T-helper 1 cell treated with Interleukin-12 subunit alpha and Interleukin-12 subunit beta and Interleukin-4 antibody, amounts not matched to agents 30 μg/mL and 1 μg/mL, for 36 hours (primary cell): ENCODE measurements around the gene LLGL1.
A peak's percentile ranks its signal among the peaks of the same experiment; 100 is the strongest.

Experiments used
- H3K27ac Mint-ChIP-seq: one replicate; pipeline ENCODE4 v1.8.0; 2021; ENCODE audit warnings: mild to moderate bottlenecking, mixed read lengths
- H3K27me3 Mint-ChIP-seq: one replicate; pipeline ENCODE4 v1.8.0; 2021; ENCODE audit warnings: low read depth, mixed read lengths
- H3K36me3 Mint-ChIP-seq: one replicate; pipeline ENCODE4 v1.8.0; 2021; ENCODE audit warnings: low read depth, mixed read lengths
- H3K4me1 Mint-ChIP-seq: one replicate; pipeline ENCODE4 v1.8.0; 2021; ENCODE audit warnings: low read depth, mixed read lengths
- H3K4me3 Mint-ChIP-seq: one replicate; pipeline ENCODE4 v1.8.0; 2021; ENCODE audit warnings: mild to moderate bottlenecking, moderate library complexity, mixed read lengths
- H3K9me3 Mint-ChIP-seq: one replicate; pipeline ENCODE4 v1.8.0; 2021; ENCODE audit warnings: mixed read lengths

The LLGL1 gene

GRCh38 chr17:18258356-18259038, 33.1 kb downstream of the LLGL1 start, which contains the start of gene FLII:
FLII (minus strand) TSS chr17:18258738; CDS start chr17:18258690, 48 bp downstream.
- Mint-ChIP-seq H3K4me3 (peak within 1 kb of the TSS; percentile 99), H3K9me3 (no peaks in the 10 kb centered on the region), H3K27ac (peak within 1 kb of the TSS; percentile 89), H3K36me3 (peaks cover 22% of the 10 kb centered on the region), H3K4me1 (peaks cover 30% of the 10 kb centered on the region), H3K27me3 (no peaks in the 10 kb centered on the region)

DNA sequence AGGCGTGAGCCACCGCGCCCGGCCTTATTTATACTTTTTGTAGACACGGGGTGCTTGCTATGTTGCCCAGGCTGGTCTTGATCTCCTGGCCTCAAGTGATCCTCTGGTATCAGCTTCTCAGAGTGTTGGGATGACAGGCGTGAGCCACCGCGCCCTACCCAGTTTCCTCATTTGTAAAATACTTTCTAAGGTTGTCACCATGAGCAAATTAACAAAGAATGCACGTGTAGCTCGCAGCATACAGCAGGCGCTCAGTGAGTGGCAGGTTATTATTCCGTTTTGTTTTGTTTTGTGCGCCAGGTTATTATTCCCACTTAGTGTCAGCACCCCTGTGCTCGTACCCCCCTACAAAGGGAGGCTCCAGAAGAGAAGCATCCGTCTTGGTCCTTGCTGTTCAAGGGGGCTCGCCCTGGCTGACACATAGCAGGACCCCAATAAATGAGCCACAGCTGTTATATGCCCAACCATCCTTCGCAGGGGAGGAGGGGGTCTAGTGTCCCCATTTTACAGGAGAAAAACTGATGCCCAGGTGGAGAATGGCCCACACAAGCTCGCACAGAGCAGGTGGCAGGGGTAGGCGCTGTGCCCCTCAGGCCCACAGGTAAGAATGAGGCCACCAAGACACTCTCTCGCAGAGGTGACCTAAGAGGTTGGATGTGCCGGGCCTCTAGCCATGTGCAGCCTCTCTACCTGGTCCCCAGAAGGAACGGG, 34.3 kb downstream of the LLGL1 start:
- no peaks in the 10 kb centered on the region for H3K27me3 Mint-ChIP-seq
- peaks cover 16% of the 10 kb centered on the region for H3K36me3 Mint-ChIP-seq
- H3K27ac Mint-ChIP-seq, result peak overlapping the region; percentile 74
- peak overlapping the region; percentile 76 for H3K4me3 Mint-ChIP-seq
- peaks cover 30% of the 10 kb centered on the region for H3K4me1 Mint-ChIP-seq
- no peaks in the 10 kb centered on the region for H3K9me3 Mint-ChIP-seq

GRCh38 chr17:18260332-18261145, 35.1 kb downstream of the LLGL1 start, which contains the start of gene MIEF2:
MIEF2 (plus strand) TSS chr17:18260662; CDS start chr17:18262721, 2,059 bp downstream.
- H3K27ac Mint-ChIP-seq, result peak within 1 kb of the TSS; percentile 74
- H3K36me3 Mint-ChIP-seq, result peaks cover 14% of the 10 kb centered on the region
- no peaks in the 10 kb centered on the region for H3K27me3 Mint-ChIP-seq
- peak within 1 kb of the TSS; percentile 76 for H3K4me3 Mint-ChIP-seq
- no peaks in the 10 kb centered on the region for H3K9me3 Mint-ChIP-seq
- H3K4me1 Mint-ChIP-seq, result peaks cover 30% of the 10 kb centered on the region

DNA sequence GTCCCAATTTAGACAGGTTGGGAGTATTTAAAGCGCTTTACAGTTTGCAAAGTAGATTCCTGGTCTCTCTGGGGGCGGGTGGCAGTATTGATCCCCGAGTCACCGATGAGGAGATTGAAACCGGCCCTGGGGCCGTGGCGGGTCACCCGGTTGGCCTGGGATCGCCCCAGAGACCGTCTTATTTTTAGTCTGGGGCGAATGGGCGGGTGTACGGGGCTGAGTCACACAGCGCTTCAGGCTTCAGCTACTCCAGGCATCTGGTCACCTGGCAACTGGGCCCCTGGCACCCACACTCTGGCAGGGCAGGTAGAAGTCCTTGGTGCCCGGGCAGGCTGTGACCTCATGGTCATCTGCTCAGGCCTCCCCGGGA, 35.7 kb downstream of the LLGL1 start:
- Mint-ChIP-seq H3K4me3 (peak overlapping the region; percentile 76), H3K9me3 (no peaks in the 10 kb centered on the region), H3K4me1 (peaks cover 27% of the 10 kb centered on the region), H3K36me3 (peaks cover 11% of the 10 kb centered on the region), H3K27ac (peak overlapping the region; percentile 55), H3K27me3 (no peaks in the 10 kb centered on the region)

- H3K27me3 Mint-ChIP-seq, result no peaks in the 10 kb centered on the region
- H3K9me3 Mint-ChIP-seq, result no peaks in the 10 kb centered on the region
- H3K36me3 Mint-ChIP-seq, result peaks cover 11% of the 10 kb centered on the region
- peaks cover 29% of the 10 kb centered on the region for H3K4me1 Mint-ChIP-seq
- peak overlapping the region; percentile 76 for H3K4me3 Mint-ChIP-seq
- H3K27ac Mint-ChIP-seq, result no peak overlapping the region
Observed at GRCh38 chr17:18261659-18262058, 36.2 kb downstream of the LLGL1 start.

- Mint-ChIP-seq H3K4me3 (peak overlapping the region; percentile 76), H3K27me3 (no peaks in the 10 kb centered on the region)
Observed at GRCh38 chr17:18262111-18262510, 36.7 kb downstream of the LLGL1 start.

DNA sequence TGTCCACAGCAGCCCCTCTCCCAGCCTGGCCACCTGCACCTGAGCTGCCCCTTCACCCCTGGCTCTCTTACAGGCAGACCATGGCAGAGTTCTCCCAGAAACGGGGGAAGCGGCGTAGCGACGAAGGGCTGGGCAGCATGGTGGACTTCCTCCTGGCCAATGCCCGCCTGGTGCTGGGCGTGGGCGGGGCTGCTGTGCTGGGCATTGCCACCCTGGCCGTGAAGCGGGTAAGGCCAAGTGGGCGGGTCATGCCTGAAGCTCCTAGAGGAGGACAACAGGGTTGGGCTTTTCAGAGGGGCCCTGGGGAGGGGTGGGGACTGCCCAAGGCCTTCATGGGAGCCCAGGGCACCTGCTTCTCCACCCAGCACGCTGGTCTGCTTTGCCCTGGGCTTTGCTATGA, 37.2 kb downstream of the LLGL1 start:
- Mint-ChIP-seq H3K9me3 (no peaks in the 10 kb centered on the region), H3K4me3 (no peak overlapping the region), H3K4me1 (peaks cover 23% of the 10 kb centered on the region), H3K27ac (no peak overlapping the region), H3K27me3 (no peaks in the 10 kb centered on the region), H3K36me3 (peaks cover 6% of the 10 kb centered on the region)

More at GRCh38 chr17:18262111-18262510, 36.7 kb downstream of the LLGL1 start:
- H3K36me3 Mint-ChIP-seq, result peaks cover 9% of the 10 kb centered on the region
- H3K27ac Mint-ChIP-seq, result peak overlapping the region; percentile 45
- no peaks in the 10 kb centered on the region for H3K9me3 Mint-ChIP-seq
- peaks cover 27% of the 10 kb centered on the region for H3K4me1 Mint-ChIP-seq

DNA sequence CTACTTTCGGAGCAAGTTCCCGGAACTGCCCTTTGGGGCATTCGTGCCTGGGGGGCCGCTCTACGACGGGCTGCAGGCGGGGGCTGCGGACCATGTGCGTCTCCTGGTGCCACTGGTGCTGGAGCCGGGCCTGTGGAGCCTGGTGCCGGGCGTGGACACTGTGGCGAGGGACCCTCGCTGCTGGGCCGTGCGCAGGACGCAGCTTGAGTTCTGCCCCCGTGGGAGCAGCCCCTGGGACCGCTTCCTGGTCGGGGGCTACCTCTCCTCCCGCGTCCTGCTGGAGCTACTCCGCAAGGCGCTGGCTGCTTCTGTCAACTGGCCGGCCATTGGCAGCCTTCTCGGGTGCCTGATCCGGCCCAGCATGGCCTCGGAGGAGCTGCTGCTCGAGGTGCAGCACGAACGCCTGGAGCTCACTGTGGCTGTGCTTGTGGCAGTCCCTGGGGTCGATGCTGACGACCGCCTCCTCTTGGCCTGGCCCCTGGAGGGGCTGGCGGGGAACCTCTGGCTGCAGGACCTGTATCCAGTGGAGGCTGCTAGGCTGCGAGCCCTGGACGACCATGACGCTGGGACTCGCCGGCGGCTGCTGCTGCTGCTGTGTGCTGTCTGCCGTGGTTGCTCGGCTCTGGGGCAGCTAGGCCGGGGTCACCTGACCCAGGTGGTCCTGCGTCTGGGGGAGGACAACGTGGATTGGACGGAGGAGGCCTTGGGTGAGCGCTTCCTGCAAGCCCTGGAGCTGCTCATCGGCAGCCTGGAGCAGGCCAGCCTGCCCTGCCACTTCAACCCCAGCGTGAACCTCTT, 38.6 kb downstream of the LLGL1 start:
- Mint-ChIP-seq H3K27ac (no peak overlapping the region), H3K4me3 (no peak overlapping the region), H3K36me3 (peaks cover 3% of the 10 kb centered on the region), H3K9me3 (no peaks in the 10 kb centered on the region), H3K4me1 (peaks cover 17% of the 10 kb centered on the region), H3K27me3 (no peaks in the 10 kb centered on the region)

DNA sequence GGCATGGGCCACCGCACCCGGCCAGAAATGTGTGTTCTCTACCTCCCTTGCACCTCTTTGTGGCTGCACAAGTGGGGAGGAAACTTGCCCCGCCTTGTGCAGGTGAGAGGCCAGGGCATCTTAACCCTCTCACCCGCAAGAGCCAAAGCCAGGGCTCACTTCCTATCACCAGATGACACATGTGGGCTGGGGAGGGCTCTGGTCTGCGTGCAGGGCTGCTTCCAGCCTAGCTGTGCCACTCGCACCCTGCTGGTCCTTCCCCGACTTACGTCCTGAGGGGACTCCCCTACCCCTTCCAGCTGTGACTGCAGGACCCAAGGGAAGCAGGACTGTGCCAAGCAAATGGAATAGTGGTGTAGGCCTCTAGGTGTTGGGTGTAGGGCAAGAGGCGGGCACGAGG, 41.9 kb downstream of the LLGL1 start:
- no peak overlapping the region for H3K4me3 Mint-ChIP-seq
- no peaks in the 10 kb centered on the region for H3K9me3 Mint-ChIP-seq
- H3K27ac Mint-ChIP-seq, result no peak overlapping the region
- H3K4me1 Mint-ChIP-seq, result peaks cover 3% of the 10 kb centered on the region
- no peaks in the 10 kb centered on the region for H3K27me3 Mint-ChIP-seq
- peaks cover 8% of the 10 kb centered on the region for H3K36me3 Mint-ChIP-seq

DNA sequence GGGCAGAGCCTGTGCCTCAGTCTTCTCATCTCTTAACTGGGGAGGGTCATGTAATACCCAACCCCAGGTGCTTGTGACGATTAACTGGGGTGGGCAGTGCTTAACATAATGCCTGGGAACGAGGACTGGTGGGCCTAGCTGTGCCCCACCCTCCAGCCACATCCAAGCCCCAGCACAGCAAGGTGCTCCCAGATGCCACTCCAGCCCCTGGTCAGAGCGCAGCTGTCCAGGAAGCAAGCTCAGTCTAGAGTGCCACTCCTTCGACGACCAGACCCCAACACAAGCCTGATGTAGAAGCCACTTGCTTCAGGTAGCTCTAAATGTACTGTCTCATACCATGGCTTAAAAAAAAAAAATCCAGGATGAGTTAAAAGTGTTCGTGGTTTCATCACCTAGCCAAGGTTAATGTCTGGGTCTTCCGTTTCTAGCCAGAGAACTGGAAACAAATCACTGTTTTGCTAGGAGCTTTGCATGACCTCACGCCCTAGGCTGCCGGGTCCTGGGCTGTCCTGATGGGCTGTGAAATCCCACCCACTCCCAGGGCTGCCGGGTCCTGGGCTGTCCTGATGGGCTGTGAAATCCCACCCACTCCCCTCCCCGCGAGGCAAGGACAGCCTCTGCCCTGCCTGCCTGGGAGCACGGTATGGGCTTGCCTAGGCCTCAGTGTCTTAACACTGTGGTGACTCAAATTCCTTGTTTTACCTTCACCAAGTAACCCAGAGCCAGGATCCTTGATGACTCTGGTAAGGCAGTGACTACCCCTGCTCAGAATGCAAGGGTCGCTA, 42.7 kb downstream of the LLGL1 start:
- Mint-ChIP-seq H3K36me3 (peaks cover 9% of the 10 kb centered on the region), H3K27ac (no peak overlapping the region), H3K27me3 (no peaks in the 10 kb centered on the region), H3K9me3 (no peaks in the 10 kb centered on the region), H3K4me3 (no peak overlapping the region), H3K4me1 (peaks cover 3% of the 10 kb centered on the region)

DNA sequence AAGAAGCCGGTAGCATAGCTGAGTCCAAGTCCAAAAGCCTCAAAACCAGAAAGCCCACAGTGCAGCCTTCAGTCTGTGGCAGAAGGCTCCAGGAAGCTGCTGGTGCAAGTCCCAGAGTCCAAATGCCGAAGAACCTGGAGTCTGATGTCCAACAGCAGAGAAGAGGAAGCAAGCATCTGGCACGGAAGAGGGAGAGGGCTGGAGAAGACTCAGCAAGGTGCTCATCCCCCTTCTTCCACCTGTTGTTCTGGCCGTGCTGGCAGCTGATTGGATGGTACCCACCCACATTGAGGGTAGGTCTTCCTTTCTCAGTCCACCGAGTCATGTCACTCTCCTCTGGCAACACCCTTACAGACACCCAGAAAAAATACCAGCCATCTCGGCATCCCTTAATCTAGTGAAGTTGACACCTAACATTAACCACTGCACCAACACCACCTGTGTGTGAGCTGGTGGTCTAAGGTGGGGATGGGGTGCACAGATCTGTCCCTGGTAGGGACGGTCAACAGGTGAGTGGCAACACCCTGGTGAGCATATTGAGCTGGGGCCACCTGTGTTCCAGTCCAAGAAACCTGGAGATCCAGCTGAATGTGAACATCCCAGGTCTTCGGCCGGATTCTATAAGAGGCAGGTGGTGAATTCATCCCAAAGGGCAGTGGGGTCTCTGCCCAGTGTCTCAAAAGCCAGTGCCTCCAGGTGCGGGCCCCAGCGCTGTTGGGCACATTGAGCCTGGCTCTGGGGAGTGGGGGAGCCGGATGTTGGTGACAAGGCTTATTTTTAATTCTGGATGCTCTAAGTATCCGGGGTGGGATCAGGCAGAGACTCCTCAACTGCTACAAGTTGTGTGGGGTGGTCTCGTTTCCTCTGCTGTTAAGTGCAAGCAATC, 44.9 kb downstream of the LLGL1 start:
- Mint-ChIP-seq H3K27me3 (no peaks in the 10 kb centered on the region), H3K9me3 (no peaks in the 10 kb centered on the region), H3K4me3 (no peak overlapping the region), H3K36me3 (peaks cover 7% of the 10 kb centered on the region), H3K4me1 (peaks cover 3% of the 10 kb centered on the region), H3K27ac (no peak overlapping the region)

DNA sequence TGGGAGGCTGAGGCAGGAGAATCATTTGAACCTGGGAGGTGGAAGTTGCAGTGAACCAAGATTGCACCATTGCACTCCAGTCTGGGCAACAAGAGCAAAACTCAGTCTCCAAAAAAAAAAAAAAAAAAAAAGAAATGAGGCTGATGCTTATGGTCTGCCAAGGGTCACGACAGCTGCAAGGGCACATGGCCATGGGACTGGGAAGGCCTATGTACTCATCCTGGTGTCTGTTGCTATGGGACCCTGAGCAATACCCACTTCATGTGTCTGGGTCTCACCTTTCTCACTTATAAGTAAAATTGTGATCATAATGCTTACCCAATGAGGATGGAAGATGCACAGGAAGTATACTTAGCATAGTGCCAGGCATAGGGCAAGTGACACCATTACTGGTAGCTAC, 51.6 kb downstream of the LLGL1 start:
- H3K4me3 Mint-ChIP-seq, result no peak overlapping the region
- no peaks in the 10 kb centered on the region for H3K4me1 Mint-ChIP-seq
- H3K27me3 Mint-ChIP-seq, result no peaks in the 10 kb centered on the region
- H3K36me3 Mint-ChIP-seq, result peaks cover 18% of the 10 kb centered on the region
- no peak overlapping the region for H3K27ac Mint-ChIP-seq
- no peaks in the 10 kb centered on the region for H3K9me3 Mint-ChIP-seq

GRCh38 chr17:18278867-18279266, 53.4 kb downstream of the LLGL1 start:
- H3K4me3 Mint-ChIP-seq, result no peak overlapping the region
- no peaks in the 10 kb centered on the region for H3K27me3 Mint-ChIP-seq
- H3K27ac Mint-ChIP-seq, result no peak overlapping the region
- no peaks in the 10 kb centered on the region for H3K9me3 Mint-ChIP-seq
- no peaks in the 10 kb centered on the region for H3K4me1 Mint-ChIP-seq
- H3K36me3 Mint-ChIP-seq, result peaks cover 30% of the 10 kb centered on the region
